Stimulated activated memory B cell treated with anti-CD40 and anti-IgM and Interleukin-4, amounts not matched to agents 10 μg/mL and 1 μg/mL and 100 μg/mL, for 72 hours (primary cell): ENCODE results near the gene EFNA2.

ENCODE experiments used
- ATAC-seq: fragments of 150-1000 bp; cut with Tn5 transposase; 2 replicates; pipeline ENCODE4 v1.10.0; 2021
- H3K27ac Mint-ChIP-seq: one replicate; pipeline ENCODE4 v1.8.0; 2022; ENCODE audit warnings: mild to moderate bottlenecking, mixed read lengths
- H3K27me3 Mint-ChIP-seq: one replicate; pipeline ENCODE4 v1.8.0; 2022; ENCODE audit warnings: mixed read lengths
- H3K36me3 Mint-ChIP-seq: one replicate; pipeline ENCODE4 v1.8.0; 2022; ENCODE audit warnings: mixed read lengths
- H3K4me1 Mint-ChIP-seq: one replicate; pipeline ENCODE4 v1.8.0; 2022; ENCODE audit warnings: mixed read lengths
- H3K4me3 Mint-ChIP-seq: one replicate; pipeline ENCODE4 v1.8.0; 2022; ENCODE audit warnings: mild to moderate bottlenecking, moderate library complexity, mixed read lengths
- H3K9me3 Mint-ChIP-seq: one replicate; pipeline ENCODE4 v1.8.0; 2022; ENCODE audit warnings: mixed read lengths

The EFNA2 gene

DNA sequence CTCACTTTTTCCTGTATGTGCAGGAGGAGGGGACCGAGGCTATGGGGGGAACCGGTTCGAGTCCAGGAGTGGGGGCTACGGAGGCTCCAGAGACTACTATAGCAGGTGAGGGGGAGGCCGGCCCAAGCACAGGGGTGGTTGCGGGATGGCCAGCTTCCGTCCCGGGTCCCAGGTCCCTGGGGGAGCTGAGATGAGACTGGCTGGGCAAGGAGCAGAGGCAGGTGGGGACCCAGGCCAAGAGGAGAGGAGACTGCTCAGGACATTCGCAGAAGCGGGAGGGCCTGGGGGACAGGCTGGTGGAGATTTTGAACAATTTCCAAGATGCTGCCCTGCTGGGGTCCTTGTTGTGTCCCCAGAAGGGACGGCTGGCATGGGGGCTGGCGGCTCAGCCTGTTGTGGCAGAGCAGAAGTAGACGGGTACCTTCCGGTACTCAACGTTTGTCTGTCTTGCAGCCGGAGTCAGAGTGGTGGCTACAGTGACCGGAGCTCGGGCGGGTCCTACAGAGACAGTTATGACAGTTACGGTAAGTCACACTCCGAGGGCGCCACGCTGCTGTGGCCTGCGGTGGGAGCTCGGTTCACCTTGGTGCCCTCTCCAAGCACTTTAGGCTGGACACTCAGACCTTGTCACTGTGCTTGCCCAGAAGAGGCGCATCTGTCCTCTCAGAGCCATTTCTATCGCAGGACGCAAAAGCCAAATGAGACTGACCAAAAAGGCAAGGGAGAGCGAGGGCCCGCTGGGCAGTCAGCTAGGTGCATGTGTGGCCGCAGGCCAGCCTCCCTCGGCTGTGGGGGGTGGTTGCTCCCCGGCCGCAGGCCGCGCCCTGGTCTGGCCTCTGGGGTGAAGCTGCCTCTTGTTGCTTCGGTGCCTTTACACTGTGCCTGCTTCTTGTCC lies 13.9 kb upstream of the EFNA2 start:
- Mint-ChIP-seq H3K4me1 (peaks cover 67% of the 10 kb centered on the region), H3K36me3 (peaks cover 56% of the 10 kb centered on the region), H3K27me3 (no peaks in the 10 kb centered on the region), H3K4me3 (peak overlapping the region; percentile 84), H3K9me3 (no peaks in the 10 kb centered on the region), H3K27ac (peak overlapping the region; percentile 59)
- ATAC-seq, result no peak

DNA sequence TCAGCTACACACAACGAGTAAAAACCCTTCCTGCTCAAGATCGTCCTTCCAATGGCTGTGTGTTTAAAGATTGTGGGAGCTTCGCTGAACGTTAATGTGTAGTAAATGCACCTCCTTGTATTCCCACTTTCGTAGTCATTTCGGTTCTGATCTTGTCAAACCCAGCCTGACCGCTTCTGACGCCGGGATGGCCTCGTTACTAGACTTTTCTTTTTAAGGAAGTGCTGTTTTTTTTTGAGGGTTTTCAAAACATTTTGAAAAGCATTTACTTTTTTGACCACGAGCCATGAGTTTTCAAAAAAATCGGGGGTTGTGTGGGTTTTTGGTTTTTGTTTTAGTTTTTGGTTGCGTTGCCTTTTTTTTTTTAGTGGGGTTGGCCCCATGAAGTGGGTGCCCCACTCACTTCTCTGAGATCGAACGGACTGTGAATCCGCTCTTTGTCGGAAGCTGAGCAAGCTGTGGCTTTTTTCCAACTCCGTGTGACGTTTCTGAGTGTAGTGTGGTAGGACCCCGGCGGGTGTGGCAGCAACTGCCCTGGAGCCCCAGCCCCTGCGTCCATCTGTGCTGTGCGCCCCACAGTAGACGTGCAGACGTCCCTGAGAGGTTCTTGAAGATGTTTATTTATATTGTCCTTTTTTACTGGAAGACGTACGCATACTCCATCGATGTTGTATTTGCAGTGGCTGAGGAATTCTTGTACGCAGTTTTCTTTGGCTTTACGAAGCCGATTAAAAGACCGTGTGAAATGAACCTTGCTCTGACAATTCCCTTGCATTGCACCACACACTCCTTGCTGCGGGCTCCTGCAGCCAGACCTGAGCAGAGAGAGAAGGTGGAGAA lies 13.0 kb upstream of the EFNA2 start:
- H3K27me3 Mint-ChIP-seq, result no peaks in the 10 kb centered on the region
- peaks cover 59% of the 10 kb centered on the region for H3K36me3 Mint-ChIP-seq
- H3K4me1 Mint-ChIP-seq, result peaks cover 64% of the 10 kb centered on the region
- peak overlapping the region; percentile 56 for H3K4me3 Mint-ChIP-seq
- H3K9me3 Mint-ChIP-seq, result no peaks in the 10 kb centered on the region
- H3K27ac Mint-ChIP-seq, result no peak overlapping the region
- ATAC-seq, result no peak

DNA sequence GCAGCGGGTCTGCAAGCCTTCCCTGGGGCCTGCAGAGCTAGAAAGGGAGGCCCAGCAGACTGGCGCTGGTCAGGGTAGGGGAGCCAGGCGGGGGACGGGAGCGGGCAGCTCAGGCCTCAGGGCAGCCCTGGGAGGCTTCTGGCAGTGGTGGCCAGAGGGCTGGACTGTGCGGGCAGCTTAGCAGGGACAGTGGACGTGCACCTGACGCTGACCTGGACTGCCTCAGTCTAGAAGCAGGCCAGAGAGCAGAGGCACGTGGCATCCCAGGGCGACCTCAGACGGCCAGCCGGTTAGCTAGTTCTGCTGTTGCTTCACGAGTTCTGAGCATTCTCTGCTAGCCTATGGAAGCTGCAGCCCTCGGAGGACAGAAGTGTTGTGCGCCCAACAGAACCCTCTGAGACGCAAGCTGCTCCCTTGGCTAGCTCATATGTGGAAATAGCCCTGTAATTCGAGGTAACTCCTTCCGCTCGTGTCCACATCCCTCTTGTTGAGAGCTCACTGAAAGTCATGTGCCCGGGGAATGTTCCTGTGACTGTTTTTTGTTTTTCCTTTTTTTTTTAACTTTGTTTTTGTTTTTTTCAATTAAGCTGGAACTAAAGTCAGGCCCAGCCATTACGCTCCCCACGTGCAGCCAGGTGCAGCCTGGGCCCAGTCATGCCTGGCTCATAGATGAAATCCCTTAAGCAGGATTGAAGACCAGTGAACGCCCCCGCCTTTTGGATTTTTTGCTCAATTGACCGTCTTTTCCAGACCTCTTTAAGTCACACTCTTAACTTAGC lies 12.2 kb upstream of the EFNA2 start:
- H3K9me3 Mint-ChIP-seq, result no peaks in the 10 kb centered on the region
- peaks cover 62% of the 10 kb centered on the region for H3K4me1 Mint-ChIP-seq
- H3K36me3 Mint-ChIP-seq, result peaks cover 65% of the 10 kb centered on the region
- ATAC-seq, result no peak
- peak overlapping the region; percentile 87 for H3K27ac Mint-ChIP-seq
- no peaks in the 10 kb centered on the region for H3K27me3 Mint-ChIP-seq
- H3K4me3 Mint-ChIP-seq, result peak overlapping the region; percentile 57

DNA sequence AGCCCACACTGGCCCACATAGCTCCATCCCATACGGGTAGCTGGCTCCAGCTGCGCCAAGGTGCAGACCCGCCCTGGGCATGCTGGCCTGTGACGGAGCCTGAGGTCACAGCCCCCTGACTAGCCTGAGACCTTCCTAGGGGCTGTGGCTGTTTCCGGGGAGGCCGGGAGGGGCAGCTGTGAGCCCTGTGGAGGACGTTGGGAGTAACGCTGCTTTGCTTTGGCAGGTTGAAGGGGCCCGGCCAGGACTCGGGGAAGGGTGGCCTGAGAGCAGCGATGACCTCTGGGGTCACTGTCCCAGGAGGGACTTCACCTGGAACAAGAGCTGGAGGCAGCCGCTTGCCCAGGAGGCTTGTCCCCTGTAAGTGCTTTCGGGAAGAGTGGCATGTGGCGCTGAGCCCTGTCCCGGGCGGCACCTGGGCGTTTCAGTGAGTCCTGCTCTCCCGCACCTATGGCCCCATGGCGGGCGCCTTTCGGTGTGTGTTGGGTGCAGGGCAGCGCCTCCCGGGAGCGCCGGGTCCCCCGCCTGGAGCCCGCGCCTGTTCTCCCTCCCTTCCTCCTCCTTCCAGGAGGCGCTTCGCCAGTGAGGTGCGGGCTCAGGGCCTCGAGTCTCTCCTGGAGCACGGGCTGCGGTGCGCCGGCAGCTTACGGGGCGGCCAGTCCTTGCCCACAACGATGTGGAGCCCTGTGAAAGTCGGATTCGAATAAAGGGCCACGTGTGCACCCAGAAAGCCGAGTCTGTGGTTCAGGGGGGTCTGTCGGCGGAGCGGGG lies 11.4 kb upstream of the EFNA2 start:
- H3K9me3 Mint-ChIP-seq, result no peaks in the 10 kb centered on the region
- H3K27me3 Mint-ChIP-seq, result no peaks in the 10 kb centered on the region
- no peak for ATAC-seq
- H3K4me1 Mint-ChIP-seq, result peaks cover 56% of the 10 kb centered on the region
- H3K4me3 Mint-ChIP-seq, result peak overlapping the region; percentile 69
- H3K27ac Mint-ChIP-seq, result peak overlapping the region; percentile 87
- peaks cover 71% of the 10 kb centered on the region for H3K36me3 Mint-ChIP-seq

DNA sequence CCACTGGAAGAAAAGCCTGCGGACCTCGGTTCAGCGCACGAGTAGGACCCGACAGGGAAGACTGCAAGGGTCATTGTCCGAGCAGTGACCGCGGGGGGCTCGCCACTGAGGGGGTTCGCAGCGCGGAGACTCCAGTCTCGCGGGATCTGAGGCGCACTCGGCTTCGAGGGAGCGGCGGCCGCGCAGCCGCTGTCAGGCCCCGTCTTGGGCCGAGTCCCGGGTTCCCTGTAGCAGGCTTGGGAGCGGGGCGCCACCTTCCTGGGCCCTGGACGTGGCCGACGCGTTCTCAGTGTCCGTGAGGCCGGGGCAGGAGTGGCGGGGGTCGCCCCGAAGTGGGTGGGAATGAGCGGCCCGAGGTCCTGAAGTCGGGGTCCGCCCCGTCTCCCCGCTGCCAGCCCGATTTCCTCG lies 10.8 kb upstream of the EFNA2 start:
- Mint-ChIP-seq H3K9me3 (no peaks in the 10 kb centered on the region), H3K4me1 (peaks cover 61% of the 10 kb centered on the region), H3K27me3 (no peaks in the 10 kb centered on the region), H3K27ac (peak overlapping the region; percentile 87), H3K4me3 (peak overlapping the region; percentile 72), H3K36me3 (peaks cover 76% of the 10 kb centered on the region)
- no peak for ATAC-seq

DNA sequence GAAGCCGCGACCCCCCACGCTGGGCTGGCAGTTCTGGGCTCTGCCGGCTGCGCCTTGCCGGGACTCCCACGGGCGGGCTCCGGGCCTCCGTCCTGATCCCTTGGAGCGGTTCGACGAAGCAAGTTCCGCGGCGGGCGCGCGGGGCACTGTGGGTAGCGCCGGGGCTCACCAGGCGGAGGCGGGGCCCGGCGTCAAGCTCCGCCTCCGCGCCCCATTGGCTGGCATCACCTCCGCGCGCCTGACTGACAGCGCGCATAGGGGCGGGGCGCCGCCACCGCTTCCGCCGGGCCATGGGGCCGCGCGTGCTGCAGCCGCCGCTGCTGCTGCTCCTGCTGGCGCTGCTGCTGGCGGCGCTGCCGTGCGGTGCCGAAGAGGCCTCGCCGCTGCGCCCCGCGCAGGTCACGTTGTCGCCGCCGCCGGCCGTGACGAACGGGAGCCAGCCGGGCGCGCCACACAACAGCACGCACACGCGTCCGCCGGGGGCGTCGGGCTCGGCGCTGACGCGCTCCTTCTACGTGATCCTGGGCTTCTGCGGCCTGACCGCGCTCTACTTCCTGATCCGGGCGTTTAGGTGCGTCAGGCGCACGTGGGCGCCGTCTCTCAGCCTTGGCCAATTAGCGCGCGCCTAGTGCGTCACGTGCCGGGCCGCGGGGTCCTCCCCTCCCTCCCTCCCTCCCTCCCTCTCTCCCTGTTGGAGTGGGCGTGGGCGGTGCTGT lies 10.3 kb upstream of the EFNA2 start, which contains the start of gene FAM174C:
FAM174C (plus strand) TSS at position 271 of the 716 bp plus-strand sequence; CDS start at position 291, 20 bp downstream.
- Mint-ChIP-seq H3K36me3 (peaks cover 76% of the 10 kb centered on the region), H3K4me3 (peak within 1 kb of the TSS; percentile 81), H3K27me3 (no peaks in the 10 kb centered on the region), H3K9me3 (no peaks in the 10 kb centered on the region), H3K4me1 (peaks cover 61% of the 10 kb centered on the region), H3K27ac (peak within 1 kb of the TSS; percentile 87)
- peak; percentile 93 for ATAC-seq

DNA sequence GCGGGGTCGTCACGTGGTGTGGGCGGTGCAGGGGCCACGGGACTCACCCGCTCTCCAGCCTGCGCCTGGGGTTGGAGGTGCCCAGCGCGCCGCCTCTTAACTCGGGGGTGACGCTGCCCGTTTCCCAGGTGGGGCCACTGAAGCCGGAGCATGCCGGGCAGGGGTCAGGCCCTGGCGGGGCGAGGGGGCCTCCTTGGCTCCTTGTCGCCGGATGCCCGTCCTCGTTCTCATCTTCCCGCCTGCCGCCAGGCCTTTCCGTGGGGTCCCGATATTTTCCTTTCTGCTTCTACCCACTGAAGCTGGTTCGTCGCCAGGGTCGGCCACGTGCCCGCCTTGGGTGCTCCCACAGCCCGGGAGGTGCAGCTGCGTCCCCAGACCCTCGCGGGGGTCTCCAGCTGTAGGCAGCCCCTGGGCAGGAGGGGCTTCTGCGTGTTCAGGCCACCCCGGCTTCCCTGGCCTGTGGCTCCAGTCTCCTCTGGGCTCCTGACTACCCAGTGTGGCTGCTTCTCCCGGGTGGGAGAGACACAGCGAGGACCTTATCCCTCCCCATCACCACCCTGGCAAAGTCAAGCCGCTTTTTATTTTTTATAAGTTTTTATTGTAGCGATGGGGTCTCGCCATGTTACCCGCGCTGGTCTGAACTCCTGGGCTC lies 9.6 kb upstream of the EFNA2 start:
- H3K4me3 Mint-ChIP-seq, result peak overlapping the region; percentile 81
- H3K36me3 Mint-ChIP-seq, result peaks cover 72% of the 10 kb centered on the region
- peaks cover 55% of the 10 kb centered on the region for H3K4me1 Mint-ChIP-seq
- H3K27me3 Mint-ChIP-seq, result no peaks in the 10 kb centered on the region
- peak overlapping the region; percentile 87 for H3K27ac Mint-ChIP-seq
- H3K9me3 Mint-ChIP-seq, result no peaks in the 10 kb centered on the region
- ATAC-seq, result no peak

DNA sequence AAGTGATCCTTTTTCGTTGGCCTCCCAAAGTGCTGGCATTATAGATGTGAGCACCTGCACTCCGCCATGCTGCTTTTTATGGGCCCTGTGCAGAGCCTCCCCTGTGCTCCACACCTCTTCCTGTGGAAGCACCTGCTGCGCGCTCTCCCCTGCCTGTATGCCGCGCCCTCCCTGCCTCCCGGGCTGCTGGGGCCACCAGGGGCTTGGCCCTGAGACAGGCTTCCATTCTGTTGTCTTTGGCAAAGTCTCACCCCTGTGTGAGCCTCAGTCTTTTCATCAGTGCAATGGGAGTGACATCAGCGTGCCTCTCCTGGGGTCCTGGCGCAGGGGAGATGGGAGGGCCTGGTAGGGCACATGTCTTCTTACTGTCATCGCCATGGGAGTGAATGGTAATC lies 9.0 kb upstream of the EFNA2 start:
- H3K27ac Mint-ChIP-seq, result peak overlapping the region; percentile 87
- ATAC-seq, result no peak
- H3K4me3 Mint-ChIP-seq, result peak overlapping the region; percentile 81
- peaks cover 4% of the 10 kb centered on the region for H3K27me3 Mint-ChIP-seq
- H3K9me3 Mint-ChIP-seq, result no peaks in the 10 kb centered on the region
- H3K36me3 Mint-ChIP-seq, result peaks cover 67% of the 10 kb centered on the region
- H3K4me1 Mint-ChIP-seq, result peaks cover 49% of the 10 kb centered on the region

DNA sequence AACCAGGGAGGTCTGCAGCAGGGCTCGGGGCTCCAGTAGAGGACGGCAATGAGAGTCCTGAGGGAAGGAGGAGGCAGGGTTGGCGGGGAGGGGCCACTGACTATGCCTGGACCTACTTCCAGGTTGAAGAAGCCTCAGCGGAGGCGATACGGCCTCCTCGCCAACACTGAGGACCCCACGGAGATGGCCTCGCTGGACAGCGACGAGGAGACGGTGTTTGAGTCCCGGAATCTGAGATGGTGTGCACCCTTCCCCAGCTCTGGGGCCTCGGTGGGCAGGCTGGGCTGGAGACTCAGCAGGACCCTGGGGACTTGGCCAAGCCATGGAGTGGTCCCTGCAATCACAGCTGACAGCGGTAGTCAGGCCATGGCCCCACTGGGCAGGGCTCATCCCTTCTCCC lies 8.6 kb upstream of the EFNA2 start:
- Mint-ChIP-seq H3K4me1 (peaks cover 45% of the 10 kb centered on the region), H3K27me3 (peaks cover 8% of the 10 kb centered on the region), H3K4me3 (peak overlapping the region; percentile 81), H3K27ac (peak overlapping the region; percentile 87), H3K36me3 (peaks cover 63% of the 10 kb centered on the region), H3K9me3 (no peaks in the 10 kb centered on the region)
- ATAC-seq, result no peak

DNA sequence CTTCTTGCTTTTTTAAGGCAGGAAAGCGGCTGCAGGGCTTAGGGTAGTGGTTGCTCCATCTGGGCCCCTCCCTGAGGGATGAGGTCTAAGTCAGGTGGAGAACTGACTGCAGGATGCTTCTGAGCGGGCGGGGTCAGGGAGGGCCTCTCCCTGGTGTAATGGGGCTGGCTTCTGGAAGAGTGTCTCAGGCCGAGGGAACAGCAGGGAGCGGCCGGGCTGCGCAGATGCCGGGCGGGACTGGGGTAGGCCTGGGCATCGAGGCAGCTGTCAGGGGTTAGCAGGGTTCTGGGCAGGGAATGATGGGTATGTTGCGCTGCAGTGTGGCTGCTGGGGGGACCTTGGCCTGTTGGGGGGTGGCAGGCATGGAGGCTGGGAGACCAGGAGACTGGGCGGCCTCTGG lies 7.6 kb upstream of the EFNA2 start:
- peaks cover 53% of the 10 kb centered on the region for H3K36me3 Mint-ChIP-seq
- no peak for ATAC-seq
- peaks cover 14% of the 10 kb centered on the region for H3K27me3 Mint-ChIP-seq
- H3K9me3 Mint-ChIP-seq, result no peaks in the 10 kb centered on the region
- no peak overlapping the region for H3K4me3 Mint-ChIP-seq
- peaks cover 40% of the 10 kb centered on the region for H3K4me1 Mint-ChIP-seq
- no peak overlapping the region for H3K27ac Mint-ChIP-seq

DNA sequence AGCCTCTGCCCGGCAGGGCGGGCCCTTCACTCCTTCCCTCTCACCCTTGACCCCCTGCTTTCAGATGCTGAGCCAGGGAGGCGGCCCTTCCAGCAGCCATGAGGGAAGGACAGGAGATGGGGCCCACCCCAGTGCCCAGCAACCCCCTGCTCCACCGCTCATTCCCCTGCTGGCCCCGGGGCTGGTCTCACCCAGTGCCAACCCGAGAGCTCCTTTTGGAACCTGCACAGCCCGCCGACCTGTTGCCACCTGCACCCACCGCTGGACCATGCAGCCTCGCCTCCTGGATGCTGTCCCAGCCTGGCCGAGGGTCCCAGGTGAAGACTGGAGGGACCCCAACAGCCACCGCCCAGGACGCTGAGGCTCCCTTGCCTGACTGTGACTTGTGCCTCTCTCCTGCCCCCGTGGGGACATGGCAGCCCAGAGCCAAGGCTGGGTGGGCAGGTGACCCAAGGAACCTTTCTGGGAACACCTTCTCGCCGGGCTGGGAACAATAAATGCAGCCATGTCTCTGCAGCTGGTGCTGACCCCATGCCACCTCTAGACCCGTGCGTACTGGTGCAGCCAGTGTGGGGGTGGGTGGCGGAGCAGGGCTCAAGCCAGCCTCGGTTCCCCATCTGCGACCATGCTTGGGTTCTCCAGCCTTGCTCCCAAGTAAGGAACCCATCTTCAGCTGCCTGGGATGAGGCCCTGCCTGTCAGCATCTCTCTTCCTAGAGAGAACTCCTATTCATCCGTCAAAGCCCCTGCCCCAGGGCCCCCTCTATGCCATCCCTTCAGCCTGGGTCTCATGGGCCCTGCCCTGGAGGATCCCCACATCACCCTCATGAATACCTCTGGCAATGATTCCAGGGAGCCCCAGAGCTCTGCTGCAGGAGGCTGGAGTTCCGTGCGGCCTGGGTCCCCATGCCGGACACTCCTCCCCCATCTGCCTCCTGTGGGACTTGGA lies 6.7 kb upstream of the EFNA2 start:
- Mint-ChIP-seq H3K9me3 (no peaks in the 10 kb centered on the region), H3K27me3 (peaks cover 23% of the 10 kb centered on the region), H3K36me3 (peaks cover 43% of the 10 kb centered on the region), H3K4me3 (no peak overlapping the region), H3K4me1 (peaks cover 32% of the 10 kb centered on the region), H3K27ac (no peak overlapping the region)
- ATAC-seq, result no peak

DNA sequence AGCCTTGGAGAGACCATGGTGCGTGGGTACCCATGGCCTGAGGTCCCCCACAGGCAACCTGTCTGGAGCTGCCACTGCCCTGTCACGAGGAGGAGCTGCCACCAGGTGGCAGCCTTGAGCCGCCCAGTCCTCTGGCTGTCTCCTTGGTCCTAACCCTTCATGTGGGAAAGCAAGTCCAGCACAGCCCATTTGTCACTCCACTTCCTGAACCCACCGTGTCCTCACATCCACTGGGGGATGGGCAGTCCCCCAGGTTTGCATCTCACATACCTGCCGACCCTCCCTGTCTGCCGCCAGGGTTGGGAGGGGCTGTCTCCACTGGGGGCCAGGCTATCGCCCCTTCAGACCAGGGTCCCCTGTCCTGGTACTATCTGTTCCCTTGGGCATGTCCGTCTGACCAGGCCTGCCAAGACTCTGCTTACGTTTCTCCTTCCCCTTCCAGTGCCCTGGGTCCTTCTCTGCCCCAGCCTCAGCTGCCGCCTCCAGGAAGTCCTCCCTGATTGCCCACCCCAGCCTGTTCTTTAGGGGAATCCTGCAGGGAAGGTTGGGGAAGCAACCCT lies 5.8 kb upstream of the EFNA2 start:
- peaks cover 32% of the 10 kb centered on the region for H3K27me3 Mint-ChIP-seq
- H3K9me3 Mint-ChIP-seq, result no peaks in the 10 kb centered on the region
- ATAC-seq, result no peak
- H3K36me3 Mint-ChIP-seq, result peaks cover 40% of the 10 kb centered on the region
- H3K4me1 Mint-ChIP-seq, result peaks cover 38% of the 10 kb centered on the region
- H3K4me3 Mint-ChIP-seq, result no peak overlapping the region
- H3K27ac Mint-ChIP-seq, result no peak overlapping the region
